ENCODE data around the gene OSMR.

The OSMR gene

DNA sequence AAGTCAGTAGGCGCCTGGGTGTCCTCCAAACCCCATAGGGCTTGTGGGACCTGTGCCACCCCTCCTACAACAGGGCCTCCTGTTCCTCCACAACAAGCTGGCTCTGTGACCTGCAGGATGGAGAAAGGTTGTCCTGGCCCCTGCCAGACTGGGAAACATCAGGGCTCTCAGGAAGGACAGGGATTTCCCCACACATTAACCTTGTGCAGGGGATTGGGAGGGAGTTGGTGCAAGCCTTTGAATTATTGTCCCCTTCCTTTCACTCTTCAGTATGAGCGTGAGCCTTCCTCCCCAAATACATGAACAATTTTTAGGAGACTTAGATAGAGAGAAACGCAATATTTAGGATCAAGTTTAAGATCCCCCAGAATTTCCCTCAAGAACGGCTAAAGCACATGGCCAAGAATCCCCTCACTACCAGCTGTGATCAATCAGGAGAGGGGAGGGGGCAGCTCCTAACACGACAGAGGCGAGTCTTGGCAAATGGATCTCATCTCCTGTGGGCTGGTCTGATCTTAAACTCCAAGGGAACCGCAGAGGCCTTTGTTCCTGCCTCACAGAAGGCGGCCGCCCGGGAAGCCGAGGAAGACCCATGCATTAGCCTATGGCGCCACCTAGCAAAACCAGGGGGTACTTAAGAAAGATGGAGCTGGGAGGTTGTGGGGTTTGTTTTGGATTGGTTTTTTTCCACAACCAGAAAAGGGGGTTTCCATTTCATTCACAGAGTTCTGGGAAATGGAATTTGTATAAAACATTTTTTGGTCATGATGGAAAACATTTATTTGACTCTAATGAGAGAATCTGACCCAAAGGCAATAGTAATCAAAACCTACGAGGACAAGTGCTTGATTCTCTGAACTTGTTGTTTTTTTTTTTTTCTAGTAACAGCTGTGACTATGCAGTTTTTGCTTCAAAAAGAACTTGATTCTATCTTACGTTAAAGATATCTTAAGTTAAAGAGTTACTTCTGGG, 36.1 kb upstream of the OSMR start:
- no peak overlapping the region for H3K4me3 ChIP-seq (ENCODE audit: low read length)
- WGBS, result 40% methylated on average over 14 of the region's 14 CpGs
- H3K9me3 ChIP-seq (ENCODE audit: insufficient read depth, low read depth, low read length), result no peaks in the 10 kb centered on the region
- H3K36me3 ChIP-seq (ENCODE audit: insufficient read depth, low read length), result no peaks in the 10 kb centered on the region
- no peak overlapping the region; the same call in 1 of the 2 replicates for H3K9ac ChIP-seq (ENCODE audit: low read depth, low read length)
- peaks cover 5% of the 10 kb centered on the region; the same call in 1 of the 2 replicates for H3K4me1 ChIP-seq (ENCODE audit: insufficient read depth, low read length)
- H3K27ac ChIP-seq (ENCODE audit: low read depth, low read length), result no peak overlapping the region
- H3K27me3 ChIP-seq (ENCODE audit: insufficient read depth, low read length), result peaks cover 4% of the 10 kb centered on the region; the same call in 1 of the 2 replicates

DNA sequence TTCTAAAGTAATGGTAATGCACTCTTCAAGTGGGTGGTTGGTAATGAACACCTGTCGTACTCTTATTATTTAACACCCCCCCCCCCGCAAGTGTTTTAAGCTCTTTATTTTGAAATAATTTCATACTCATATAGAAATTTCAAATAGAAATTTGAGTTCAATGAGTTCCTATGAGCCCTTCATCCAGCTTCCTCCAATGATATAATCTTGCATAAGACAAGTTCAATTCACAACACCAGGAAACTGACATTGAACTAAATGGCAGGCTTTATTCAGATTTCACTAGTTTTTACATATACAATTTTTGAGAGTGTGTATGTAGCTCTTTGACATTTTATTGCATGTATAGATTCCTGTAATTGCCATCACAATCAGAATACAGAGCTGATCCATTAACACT, 30.9 kb upstream of the OSMR start:
- Histone ChIP-seq H3K36me3 (ENCODE audit: insufficient read depth, low read length) (no peaks in the 10 kb centered on the region), H3K9me3 (ENCODE audit: insufficient read depth, low read depth, low read length) (no peaks in the 10 kb centered on the region), H3K4me1 (ENCODE audit: insufficient read depth, low read length) (peaks cover 4% of the 10 kb centered on the region; the same call in 1 of the 2 replicates), H3K27me3 (ENCODE audit: insufficient read depth, low read length) (no peaks in the 10 kb centered on the region), H3K9ac (ENCODE audit: low read depth, low read length) (no peak overlapping the region), H3K27ac (ENCODE audit: low read depth, low read length) (no peak overlapping the region), H3K4me3 (ENCODE audit: low read length) (no peak overlapping the region)
- WGBS, result no CpG with 5 or more reads among the region's 2 CpGs

DNA sequence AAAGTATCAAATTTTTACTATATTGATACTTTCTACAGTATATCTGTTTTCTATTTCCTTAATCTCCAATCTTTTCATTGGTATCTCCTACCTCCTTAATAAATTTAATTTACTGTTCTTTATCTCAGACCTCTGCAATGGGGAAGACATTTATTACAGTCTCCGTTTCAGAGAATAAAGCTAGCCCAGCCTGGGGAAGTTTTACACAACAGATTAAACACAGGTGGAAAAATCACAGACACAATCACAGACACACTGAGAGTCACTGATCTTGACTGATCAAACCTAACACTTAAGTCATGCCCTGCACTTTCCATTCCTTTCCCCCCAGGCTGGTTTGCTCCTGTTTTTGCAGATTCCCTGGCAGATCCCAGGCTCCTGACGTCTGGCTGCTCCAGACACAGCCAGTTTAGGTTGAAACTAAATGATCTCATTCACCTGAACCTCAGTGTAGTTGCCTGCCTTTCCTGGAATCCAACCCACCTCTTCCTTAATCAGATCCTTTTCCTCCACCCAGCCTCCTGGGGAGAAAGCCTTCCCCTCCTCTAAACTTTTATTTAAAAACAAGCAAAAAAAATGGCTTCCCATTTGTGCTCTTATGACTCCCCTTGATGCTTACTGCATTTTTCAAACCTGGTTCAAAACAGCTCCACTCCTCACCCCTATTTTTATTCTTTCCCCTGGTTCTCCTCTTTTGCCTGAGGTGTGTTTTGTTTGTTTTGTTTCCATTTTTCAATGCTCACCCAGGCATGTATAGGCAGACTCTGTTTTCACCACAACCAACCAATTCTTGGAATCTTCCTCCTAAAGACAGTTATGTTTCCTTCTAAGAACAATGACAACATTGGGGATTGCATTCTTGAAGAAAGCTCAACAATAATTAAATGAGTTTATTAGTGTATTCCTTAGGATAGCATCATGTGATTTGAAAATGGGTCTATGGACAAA, 29.5 kb upstream of the OSMR start:
- Histone ChIP-seq H3K4me1 (ENCODE audit: insufficient read depth, low read length) (peaks cover 4% of the 10 kb centered on the region; the same call in 1 of the 2 replicates), H3K9me3 (ENCODE audit: insufficient read depth, low read depth, low read length) (0 out of 2 replicates have a peak, but pooled peaks cover under 1% of the 10 kb centered on the region), H3K27ac (ENCODE audit: low read depth, low read length) (no peak overlapping the region), H3K36me3 (ENCODE audit: insufficient read depth, low read length) (no peaks in the 10 kb centered on the region), H3K9ac (ENCODE audit: low read depth, low read length) (0 out of 2 replicates have a peak overlapping the region, but pooled peaks have one; percentile 19), H3K4me3 (ENCODE audit: low read length) (no peak overlapping the region), H3K27me3 (ENCODE audit: insufficient read depth, low read length) (no peaks in the 10 kb centered on the region)
- 56% methylated on average over 2 of the region's 2 CpGs for WGBS

DNA sequence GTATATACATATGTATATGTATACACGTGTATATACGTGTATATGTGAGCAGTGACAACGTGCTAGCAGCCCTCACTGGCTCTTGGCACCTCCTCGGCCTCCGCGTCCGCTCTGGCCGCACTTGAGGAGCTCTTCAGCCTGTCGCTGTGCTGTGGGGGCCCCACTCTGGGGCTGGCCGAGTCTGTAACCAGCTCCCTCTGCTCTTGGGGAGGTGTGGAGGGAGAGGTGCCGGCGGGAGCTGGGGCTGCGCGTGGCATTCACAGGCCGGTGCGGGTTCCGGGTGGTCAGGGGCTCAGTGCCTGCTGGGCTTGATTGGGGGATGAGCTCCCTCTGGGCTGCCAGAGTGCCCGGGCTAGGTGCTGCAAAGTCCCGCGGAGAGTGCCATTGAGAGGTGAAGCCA, 24.1 kb upstream of the OSMR start:
- Histone ChIP-seq H3K4me3 (ENCODE audit: low read length) (no peak overlapping the region), H3K27me3 (ENCODE audit: insufficient read depth, low read length) (no peaks in the 10 kb centered on the region), H3K36me3 (ENCODE audit: insufficient read depth, low read length) (no peaks in the 10 kb centered on the region), H3K9ac (ENCODE audit: low read depth, low read length) (no peak overlapping the region), H3K9me3 (ENCODE audit: insufficient read depth, low read depth, low read length) (0 out of 2 replicates have a peak, but pooled peaks cover 3% of the 10 kb centered on the region), H3K4me1 (ENCODE audit: insufficient read depth, low read length) (no peaks in the 10 kb centered on the region), H3K27ac (ENCODE audit: low read depth, low read length) (no peak overlapping the region)
- 95% methylated on average over 20 of the region's 20 CpGs for WGBS

DNA sequence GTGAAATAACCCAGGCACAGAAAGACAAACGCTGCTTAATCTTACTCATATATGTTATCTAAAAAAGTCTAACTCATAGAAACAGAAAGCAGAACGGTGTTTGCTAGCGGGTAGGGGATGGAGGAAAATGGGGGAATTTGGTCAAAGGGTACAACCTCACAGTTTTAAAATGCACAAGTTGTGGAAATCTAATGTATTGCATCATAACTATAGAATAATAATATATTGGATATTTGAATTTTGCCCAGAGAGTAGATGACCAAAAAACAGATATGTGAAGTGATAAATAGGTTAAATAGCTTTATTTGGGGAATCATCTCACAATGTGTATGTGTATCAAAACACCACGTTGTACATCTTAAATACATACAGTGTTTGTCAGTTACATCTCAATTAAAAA, 22.3 kb upstream of the OSMR start:
- Histone ChIP-seq H3K4me1 (ENCODE audit: insufficient read depth, low read length) (no peaks in the 10 kb centered on the region), H3K27ac (ENCODE audit: low read depth, low read length) (no peak overlapping the region), H3K36me3 (ENCODE audit: insufficient read depth, low read length) (no peaks in the 10 kb centered on the region), H3K4me3 (ENCODE audit: low read length) (no peak overlapping the region), H3K9me3 (ENCODE audit: insufficient read depth, low read depth, low read length) (0 out of 2 replicates have a peak, but pooled peaks cover 3% of the 10 kb centered on the region), H3K27me3 (ENCODE audit: insufficient read depth, low read length) (no peaks in the 10 kb centered on the region), H3K9ac (ENCODE audit: low read depth, low read length) (no peak overlapping the region)
- 94% methylated on average over 2 of the region's 4 CpGs for WGBS

DNA sequence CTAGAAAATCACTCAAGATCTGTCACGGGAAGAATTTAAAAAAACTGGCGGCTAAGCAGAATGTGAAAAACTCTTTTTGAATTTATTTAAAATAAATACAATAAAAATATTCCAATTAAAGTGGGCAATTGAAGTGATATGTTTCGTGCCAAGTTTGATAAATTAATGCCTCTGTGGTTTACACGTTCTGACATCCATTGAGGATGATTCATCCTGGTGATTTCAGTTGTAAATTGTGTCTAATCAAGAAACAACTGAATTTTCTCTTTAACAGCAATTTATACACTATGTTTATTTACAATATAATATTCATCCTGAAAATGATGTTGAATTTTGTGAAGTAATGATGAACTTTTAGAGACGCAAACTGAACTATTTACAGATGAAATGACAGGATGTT, 21.0 kb upstream of the OSMR start:
- H3K9ac ChIP-seq (ENCODE audit: low read depth, low read length), result no peak overlapping the region
- no peaks in the 10 kb centered on the region for H3K27me3 ChIP-seq (ENCODE audit: insufficient read depth, low read length)
- 0 out of 2 replicates have a peak, but pooled peaks cover 3% of the 10 kb centered on the region for H3K9me3 ChIP-seq (ENCODE audit: insufficient read depth, low read depth, low read length)
- whole genome bisulfite sequencing, result 95% methylated on average over 3 of the region's 5 CpGs
- H3K4me3 ChIP-seq (ENCODE audit: low read length), result no peak overlapping the region
- no peak overlapping the region for H3K27ac ChIP-seq (ENCODE audit: low read depth, low read length)
- H3K36me3 ChIP-seq (ENCODE audit: insufficient read depth, low read length), result no peaks in the 10 kb centered on the region
- H3K4me1 ChIP-seq (ENCODE audit: insufficient read depth, low read length), result no peaks in the 10 kb centered on the region

DNA sequence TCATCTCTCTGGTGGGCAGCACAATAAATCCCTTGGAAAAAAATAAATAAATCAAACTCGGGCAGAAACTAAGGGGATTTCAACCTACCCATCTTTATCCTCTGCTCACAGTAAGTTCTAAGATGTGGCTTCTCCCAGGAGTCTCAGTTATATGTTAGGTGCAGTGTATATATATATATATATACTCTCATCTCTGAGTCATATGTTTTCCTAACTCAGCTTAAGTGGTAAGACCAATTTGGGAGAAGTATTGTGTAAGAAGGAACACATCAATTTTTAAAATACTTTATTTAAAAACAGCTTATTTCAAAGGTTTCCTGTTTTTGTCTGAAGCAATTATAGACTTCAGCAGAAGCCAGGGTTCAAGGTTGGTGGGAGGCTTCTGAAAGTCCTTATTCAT, 20.3 kb upstream of the OSMR start:
- Histone ChIP-seq H3K4me1 (ENCODE audit: insufficient read depth, low read length) (no peaks in the 10 kb centered on the region), H3K9ac (ENCODE audit: low read depth, low read length) (no peak overlapping the region), H3K36me3 (ENCODE audit: insufficient read depth, low read length) (no peaks in the 10 kb centered on the region), H3K27ac (ENCODE audit: low read depth, low read length) (no peak overlapping the region), H3K27me3 (ENCODE audit: insufficient read depth, low read length) (no peaks in the 10 kb centered on the region), H3K9me3 (ENCODE audit: insufficient read depth, low read depth, low read length) (0 out of 2 replicates have a peak, but pooled peaks cover 3% of the 10 kb centered on the region), H3K4me3 (ENCODE audit: low read length) (no peak overlapping the region)
- WGBS, result 83% methylated on average over 1 of the region's 1 CpG

DNA sequence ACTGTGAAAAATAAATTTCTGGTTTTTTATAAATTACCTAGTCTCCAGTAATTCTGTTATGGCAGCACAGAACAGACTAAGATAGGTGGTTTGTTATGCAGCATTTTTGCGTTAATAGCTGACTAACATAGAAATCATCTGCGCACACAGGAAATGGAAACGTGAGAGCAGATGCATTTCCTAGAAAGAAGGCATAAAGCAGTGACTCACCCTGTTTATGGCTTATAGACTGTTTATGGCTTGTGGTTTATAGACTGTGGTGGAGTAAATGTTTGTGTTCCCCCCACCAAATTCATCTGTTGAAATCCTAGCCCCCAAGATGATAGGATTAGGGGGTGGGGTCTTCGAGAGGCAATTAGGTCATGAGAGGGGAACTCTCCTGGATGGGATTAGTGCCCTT, 18.3 kb upstream of the OSMR start:
- Histone ChIP-seq H3K36me3 (ENCODE audit: insufficient read depth, low read length) (no peaks in the 10 kb centered on the region), H3K27me3 (ENCODE audit: insufficient read depth, low read length) (no peaks in the 10 kb centered on the region), H3K4me1 (ENCODE audit: insufficient read depth, low read length) (no peaks in the 10 kb centered on the region), H3K27ac (ENCODE audit: low read depth, low read length) (no peak overlapping the region), H3K9ac (ENCODE audit: low read depth, low read length) (no peak overlapping the region), H3K4me3 (ENCODE audit: low read length) (no peak overlapping the region), H3K9me3 (ENCODE audit: insufficient read depth, low read depth, low read length) (no peaks in the 10 kb centered on the region)
- WGBS, result 95% methylated on average over 4 of the region's 4 CpGs

DNA sequence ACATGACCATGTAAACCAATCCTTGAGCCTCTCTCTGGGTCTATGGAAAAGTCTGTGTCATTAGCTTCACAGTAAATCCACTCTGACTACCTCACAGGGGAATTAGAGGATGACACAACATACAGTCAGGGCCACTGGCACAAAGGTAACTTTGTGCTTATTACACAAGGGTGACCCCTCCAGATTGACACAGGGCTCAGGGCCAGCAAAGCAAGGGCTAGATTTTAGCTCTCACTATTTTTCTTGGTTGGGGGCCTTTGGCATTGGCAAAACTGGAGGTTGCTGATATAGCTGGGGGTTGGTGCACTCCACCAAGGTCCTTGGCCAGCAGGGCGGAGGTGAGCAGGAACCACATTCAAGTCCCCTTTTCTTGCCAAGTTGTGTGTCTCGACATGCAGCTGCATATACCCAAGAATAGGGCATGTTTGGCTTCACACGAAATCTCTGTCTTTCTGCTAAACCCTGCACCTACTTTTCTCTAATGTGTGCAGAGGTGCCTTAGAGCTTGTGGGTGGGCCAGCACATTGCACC, 15.2 kb upstream of the OSMR start:
- Histone ChIP-seq H3K9me3 (ENCODE audit: insufficient read depth, low read depth, low read length) (no peaks in the 10 kb centered on the region), H3K4me3 (ENCODE audit: low read length) (no peak overlapping the region), H3K36me3 (ENCODE audit: insufficient read depth, low read length) (no peaks in the 10 kb centered on the region), H3K27ac (ENCODE audit: low read depth, low read length) (no peak overlapping the region), H3K27me3 (ENCODE audit: insufficient read depth, low read length) (no peaks in the 10 kb centered on the region), H3K9ac (ENCODE audit: low read depth, low read length) (no peak overlapping the region), H3K4me1 (ENCODE audit: insufficient read depth, low read length) (no peaks in the 10 kb centered on the region)
- WGBS, result 90% methylated on average over 3 of the region's 3 CpGs

DNA sequence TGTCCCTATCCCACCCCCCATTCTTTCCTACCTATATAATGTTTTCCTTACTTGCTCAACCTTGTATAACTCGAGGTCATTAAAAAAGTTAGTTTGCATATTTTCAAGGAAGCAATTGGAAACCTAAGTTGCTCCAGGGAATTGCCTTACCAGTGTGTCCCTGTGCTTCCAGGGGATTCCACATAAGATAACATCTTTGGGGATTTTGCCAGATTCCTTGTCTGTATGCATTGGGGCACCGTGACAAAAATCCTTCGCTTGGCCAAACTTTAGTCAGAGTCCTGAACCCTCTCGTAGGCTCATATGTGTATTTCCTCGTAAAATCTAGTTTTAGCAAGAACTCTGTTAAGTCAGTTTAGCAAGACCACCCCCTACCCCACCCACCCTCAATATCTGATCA, 14.7 kb upstream of the OSMR start:
- Histone ChIP-seq H3K27me3 (ENCODE audit: insufficient read depth, low read length) (no peaks in the 10 kb centered on the region), H3K36me3 (ENCODE audit: insufficient read depth, low read length) (no peaks in the 10 kb centered on the region), H3K9ac (ENCODE audit: low read depth, low read length) (no peak overlapping the region), H3K4me3 (ENCODE audit: low read length) (no peak overlapping the region), H3K27ac (ENCODE audit: low read depth, low read length) (no peak overlapping the region), H3K9me3 (ENCODE audit: insufficient read depth, low read depth, low read length) (no peaks in the 10 kb centered on the region), H3K4me1 (ENCODE audit: insufficient read depth, low read length) (no peaks in the 10 kb centered on the region)
- WGBS, result 92% methylated on average over 5 of the region's 5 CpGs
